HFF-Myc (cell line): ENCODE results near the gene LCOR.
"Not testable (repeated sequence)": the region's sequence is repeated elsewhere in the genome, so short reads cannot be mapped to it uniquely, and the experiment has no call there.

Experiments
- DNase-seq: peaks from one replicate; pipeline ENCODE4 v3.0.0-alpha.2; 2011; ENCODE audit warnings: low read depth; ENCODE audit errors: extremely low read depth
- H3K4me3 ChIP-seq: replicated peaks from 2 replicates; pipeline ENCODE4 v1.5.1; 2011; ENCODE audit warnings: low read depth, mild to moderate bottlenecking, control low read depth, low read length
- TF ChIP-seq, protein P1 (sequence below): IDR thresholded peaks from 2 replicates; pipeline ENCODE4 v1.5.1; 2012; ENCODE audit warnings: mild to moderate bottlenecking, low read depth, low read length, control low read depth; ENCODE audit errors: missing control alignments

LCOR gene

DNA sequence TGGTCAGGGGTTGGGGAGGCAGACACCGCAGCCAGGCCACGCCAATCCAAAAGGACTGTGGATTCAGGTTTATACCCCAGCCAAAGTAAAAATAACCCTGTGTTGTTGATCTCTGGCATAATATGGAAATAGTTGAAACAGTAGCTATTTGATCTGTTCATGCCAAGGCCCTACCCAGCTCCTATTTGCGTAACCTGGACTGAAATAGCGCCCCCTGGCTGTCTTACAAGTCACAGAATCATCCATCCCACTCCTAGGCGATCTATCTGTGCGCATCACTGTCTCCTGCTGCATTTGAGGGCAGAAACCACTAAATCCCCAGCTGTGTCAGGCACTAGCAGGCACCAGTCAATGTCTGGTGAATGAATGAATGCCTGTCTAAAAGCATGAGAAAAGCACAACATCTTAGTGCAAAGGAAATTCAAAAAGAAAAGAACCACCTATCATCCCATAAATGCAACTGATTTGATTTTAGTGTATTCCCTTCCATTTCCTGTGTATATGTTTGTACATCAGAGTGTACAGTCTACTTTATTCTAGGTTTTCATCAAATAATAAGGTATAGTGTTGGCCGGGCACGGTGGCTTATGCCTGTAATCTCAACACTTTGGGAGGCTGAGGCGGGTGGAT lies 193.6 kb downstream of the LCOR start:
- DNase-seq = no peak
- no peak overlapping the region for H3K4me3 ChIP-seq
- TF ChIP-seq, protein P1, sequence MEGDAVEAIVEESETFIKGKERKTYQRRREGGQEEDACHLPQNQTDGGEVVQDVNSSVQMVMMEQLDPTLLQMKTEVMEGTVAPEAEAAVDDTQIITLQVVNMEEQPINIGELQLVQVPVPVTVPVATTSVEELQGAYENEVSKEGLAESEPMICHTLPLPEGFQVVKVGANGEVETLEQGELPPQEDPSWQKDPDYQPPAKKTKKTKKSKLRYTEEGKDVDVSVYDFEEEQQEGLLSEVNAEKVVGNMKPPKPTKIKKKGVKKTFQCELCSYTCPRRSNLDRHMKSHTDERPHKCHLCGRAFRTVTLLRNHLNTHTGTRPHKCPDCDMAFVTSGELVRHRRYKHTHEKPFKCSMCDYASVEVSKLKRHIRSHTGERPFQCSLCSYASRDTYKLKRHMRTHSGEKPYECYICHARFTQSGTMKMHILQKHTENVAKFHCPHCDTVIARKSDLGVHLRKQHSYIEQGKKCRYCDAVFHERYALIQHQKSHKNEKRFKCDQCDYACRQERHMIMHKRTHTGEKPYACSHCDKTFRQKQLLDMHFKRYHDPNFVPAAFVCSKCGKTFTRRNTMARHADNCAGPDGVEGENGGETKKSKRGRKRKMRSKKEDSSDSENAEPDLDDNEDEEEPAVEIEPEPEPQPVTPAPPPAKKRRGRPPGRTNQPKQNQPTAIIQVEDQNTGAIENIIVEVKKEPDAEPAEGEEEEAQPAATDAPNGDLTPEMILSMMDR = peak; percentile 51

DNA sequence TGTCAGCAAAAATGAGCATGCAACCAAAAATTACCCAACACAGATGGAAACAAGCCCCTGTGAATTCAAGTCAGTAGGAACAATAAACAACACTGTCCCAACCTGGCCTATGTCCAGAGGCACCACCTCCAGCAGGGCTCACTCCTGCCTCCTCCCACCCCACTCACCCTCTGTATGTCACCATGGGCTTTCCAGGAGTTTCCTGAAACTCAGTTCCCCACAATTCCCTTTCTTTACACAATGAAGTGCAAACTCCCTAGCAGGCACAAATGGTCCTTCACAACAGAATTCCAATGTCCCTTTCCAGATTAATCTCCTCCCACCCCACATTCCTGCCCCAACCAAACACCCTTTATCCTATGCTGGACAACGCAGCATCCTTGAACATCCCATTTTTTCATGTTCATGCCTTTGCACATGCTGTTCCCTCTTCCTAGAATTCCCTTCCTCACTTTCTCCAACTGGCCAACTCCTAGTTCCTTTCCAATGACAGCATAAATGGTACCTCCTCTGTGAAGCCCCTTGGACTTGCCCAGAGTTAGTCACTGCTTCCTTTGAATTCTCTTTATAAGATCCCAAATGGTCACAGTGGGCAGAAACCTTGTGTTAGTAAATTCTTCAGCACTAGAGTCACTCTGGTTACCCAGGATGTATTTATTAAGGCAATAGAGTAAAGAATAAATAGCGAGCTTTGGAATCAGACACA lies 196.2 kb downstream of the LCOR start:
- TF ChIP-seq, protein P1 = no peak
- no peak for DNase-seq

DNA sequence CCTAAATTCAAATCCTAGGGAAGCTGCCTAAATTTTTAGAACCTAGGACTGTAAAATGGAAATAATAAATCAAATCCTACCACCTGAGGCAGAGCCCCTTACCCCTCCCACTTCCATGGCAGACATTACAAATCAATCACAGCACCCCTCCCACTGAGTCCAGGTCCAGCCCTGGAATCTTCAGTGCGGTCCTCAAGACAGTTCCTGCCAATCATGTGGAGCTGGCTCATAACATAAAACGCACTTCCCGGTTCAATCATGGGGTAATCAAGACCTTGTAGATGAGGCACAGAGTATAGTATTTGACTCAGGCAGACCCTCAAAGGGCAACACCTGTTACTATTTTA lies 196.7 kb downstream of the LCOR start:
- no peak overlapping the region for H3K4me3 ChIP-seq
- TF ChIP-seq, protein P1 = no peak
- no peak for DNase-seq

More for the DNA sequence above, 196.2 kb downstream of the LCOR start:
- H3K4me3 ChIP-seq = no peak overlapping the region

- TF ChIP-seq, protein P1 = no peak
- no peak overlapping the region for H3K4me3 ChIP-seq
- no peak for DNase-seq
These were observed 197.2 kb downstream of the LCOR start for GRCh38 chr10:97029271-97029670.

DNA sequence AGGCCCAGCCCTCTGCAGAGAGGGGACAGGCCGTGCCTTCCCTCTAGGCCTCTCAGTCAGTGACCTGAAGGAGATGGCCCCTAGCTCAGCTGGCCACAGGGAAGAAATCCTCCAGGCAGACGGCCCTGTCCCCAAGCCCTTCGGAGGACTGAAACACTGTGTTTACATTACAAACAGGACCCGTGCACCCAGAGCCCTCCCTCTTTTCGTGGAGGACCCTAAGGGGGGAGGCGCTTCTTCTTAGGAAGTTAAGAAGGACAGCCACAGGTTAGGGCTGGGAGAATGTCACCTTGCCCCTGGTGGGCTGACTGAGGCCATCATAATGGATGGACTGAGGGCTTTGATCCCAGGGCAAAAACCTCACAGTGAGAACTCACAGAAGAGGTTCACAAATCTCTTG lies 198.8 kb downstream of the LCOR start:
- no peak overlapping the region for H3K4me3 ChIP-seq
- TF ChIP-seq, protein P1 = no peak
- DNase-seq = no peak

- H3K4me3 ChIP-seq = no peak overlapping the region
- DNase-seq = no peak
- TF ChIP-seq, protein P1 = no peak
These were observed 199.4 kb downstream of the LCOR start for GRCh38 chr10:97031459-97031858.

DNA sequence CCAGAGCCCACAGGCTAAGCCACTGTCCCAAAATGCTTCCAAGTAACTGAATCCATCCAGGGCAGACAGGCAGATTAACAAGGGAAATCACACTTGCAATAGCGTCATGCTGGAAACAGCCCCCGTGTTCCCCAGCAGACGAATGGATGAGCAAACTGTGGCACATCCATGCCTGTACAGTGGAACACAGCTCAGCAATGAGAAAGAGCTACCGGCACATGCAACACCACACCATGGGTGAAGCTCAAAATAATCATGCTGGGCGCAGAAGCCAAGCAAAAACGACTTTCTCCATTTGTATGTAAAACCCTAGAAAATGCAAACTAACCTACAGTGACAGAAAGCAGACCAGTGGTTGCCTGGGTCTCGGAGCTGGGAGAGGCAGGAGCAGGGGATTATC lies 200.5 kb downstream of the LCOR start:
- no peak overlapping the region for H3K4me3 ChIP-seq
- TF ChIP-seq, protein P1 = no peak

GRCh38 chr10:97033841-97034240 lies 201.7 kb downstream of the LCOR start:
- not testable (repeated sequence) for DNase-seq, H3K4me3 ChIP-seq

More for the DNA sequence above, 200.5 kb downstream of the LCOR start:
- no peak for DNase-seq
